ENCODE results near the gene ASB2.

The ASB2 gene

GRCh38 chr14:94000267-94000666 lies 23.9 kb upstream of the ASB2 start:
- DNase-seq (ENCODE audit: low read depth), result no peak

DNA sequence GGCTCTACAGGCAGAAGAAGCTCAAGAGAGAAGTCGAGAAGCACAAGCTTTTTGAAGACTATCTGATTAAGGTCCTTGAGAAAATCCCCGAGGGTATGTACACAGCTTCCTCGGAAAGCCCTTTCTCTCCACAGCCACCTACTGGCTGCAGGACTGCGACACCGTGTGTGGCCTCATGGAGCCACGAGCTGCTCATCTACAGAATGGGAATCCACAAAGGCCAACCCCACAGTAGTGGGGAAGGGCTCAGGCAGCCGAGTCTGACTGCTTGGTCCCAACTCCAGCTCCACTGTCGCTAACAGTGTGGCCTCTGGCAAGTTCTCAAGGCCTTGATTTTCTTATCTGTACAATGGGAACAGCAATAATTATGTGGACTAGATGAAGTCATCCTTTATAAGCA lies 23.2 kb upstream of the ASB2 start:
- no peak for DNase-seq (ENCODE audit: low read depth)

GRCh38 chr14:93998871-93999403 lies 22.6 kb upstream of the ASB2 start:
- no peak for DNase-seq (ENCODE audit: low read depth)

- no peak for DNase-seq (ENCODE audit: low read depth)
Observed at GRCh38 chr14:93997916-93998870, 21.8 kb upstream of the ASB2 start.

- no peak for DNase-seq (ENCODE audit: low read depth)
Observed at GRCh38 chr14:93997082-93997481, 20.7 kb upstream of the ASB2 start, which contains the start of gene CCDC197. Gene CCDC197, plus strand, starts transcription at chr14:93997301. Its CDS starts 831 bp downstream, at chr14:93998132.

GRCh38 chr14:93996130-93996695 lies 19.8 kb upstream of the ASB2 start:
- DNase-seq (ENCODE audit: low read depth), result no peak

GRCh38 chr14:93994919-93995682 lies 18.7 kb upstream of the ASB2 start:
- DNase-seq (ENCODE audit: low read depth), result no peak

DNA sequence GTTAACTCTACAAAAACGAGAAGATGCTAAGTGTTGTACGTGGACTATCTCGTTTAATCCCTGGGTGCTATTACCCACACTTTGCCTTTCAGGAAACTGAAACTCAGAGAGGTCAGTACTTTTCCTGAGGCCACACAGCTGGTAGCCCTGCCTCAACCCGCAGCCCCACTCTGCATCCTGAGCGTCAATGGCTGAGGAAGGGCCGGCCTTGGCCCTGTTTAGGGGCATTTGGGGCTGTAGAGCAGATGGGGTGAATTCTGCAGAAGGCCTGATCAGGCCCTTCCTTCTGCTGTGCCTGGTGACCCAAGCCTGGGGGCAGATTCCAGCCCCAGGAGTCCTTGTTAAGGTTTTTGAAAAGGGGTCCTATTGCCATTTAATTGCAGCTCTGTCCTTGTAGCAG lies 17.0 kb upstream of the ASB2 start:
- DNase-seq (ENCODE audit: low read depth), result no peak

DNA sequence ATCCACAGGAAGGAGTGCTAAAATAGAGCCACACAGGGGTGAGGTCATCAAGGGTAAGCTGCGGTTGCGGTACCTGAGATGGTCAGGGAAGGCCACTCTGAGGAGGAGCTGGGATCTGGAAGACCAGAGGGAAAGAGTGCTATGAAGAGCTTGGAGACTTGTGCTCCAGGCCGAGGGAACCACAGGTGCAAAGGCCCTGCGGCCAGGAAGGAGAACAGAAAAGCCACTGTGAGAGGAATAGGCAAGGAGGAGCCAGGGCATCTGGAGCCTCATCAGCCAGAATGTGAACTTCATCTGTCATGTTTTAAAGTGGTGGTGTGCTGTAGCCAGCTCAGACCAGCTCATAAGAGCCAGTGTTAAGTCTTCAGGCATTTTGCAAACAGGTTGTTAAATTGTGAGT lies 15.3 kb upstream of the ASB2 start:
- no peak for DNase-seq (ENCODE audit: low read depth)

DNA sequence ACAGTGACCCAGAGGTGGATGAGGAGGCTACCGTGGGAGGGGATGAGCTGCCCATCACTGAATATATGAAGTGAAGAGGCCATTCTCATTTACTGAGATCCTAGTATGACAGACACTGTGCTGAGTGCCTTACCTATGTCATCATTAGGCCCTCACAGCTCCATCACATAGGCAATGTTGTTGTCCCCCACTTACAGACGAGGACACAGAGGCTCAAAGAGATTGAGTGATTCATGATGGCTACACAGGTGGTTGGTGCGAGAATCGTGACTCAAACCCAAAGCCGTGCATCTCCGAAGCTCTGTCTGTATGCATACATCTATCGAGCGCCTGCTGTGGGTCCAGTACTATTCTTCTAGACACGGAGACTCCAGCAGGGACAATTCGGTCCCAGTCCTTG lies 14.8 kb upstream of the ASB2 start:
- no peak for DNase-seq (ENCODE audit: low read depth)

- no peak for DNase-seq (ENCODE audit: low read depth)
Observed at GRCh38 chr14:93989939-93990338, 13.6 kb upstream of the ASB2 start.

- DNase-seq (ENCODE audit: low read depth), result no peak
Observed at GRCh38 chr14:93987815-93988476, 11.6 kb upstream of the ASB2 start.

GRCh38 chr14:93987376-93987775 lies 11.0 kb upstream of the ASB2 start:
- DNase-seq (ENCODE audit: low read depth), result no peak

GRCh38 chr14:93986955-93987354 lies 10.6 kb upstream of the ASB2 start:
- DNase-seq (ENCODE audit: low read depth), result no peak

DNA sequence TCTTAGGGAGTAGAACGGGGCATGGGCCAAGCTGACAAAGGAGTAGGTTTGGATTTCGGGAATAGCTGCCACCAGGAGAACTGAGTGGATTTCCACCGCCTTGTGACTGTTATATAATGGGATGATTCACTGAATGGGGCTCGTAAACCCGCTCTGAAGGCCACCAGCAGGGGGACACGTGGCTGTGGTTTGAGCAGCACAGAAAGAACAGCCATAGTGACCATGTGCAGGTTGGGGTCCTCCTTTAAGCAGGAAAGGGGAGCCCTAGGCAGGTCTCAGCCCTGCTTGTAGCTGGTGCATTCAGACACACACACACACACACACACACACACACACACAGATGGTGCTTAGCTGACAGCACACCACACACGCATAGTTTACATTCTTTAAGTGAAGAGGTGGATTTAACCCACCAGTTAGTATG lies 8.6 kb upstream of the ASB2 start:
- no peak for DNase-seq (ENCODE audit: low read depth)

DNA sequence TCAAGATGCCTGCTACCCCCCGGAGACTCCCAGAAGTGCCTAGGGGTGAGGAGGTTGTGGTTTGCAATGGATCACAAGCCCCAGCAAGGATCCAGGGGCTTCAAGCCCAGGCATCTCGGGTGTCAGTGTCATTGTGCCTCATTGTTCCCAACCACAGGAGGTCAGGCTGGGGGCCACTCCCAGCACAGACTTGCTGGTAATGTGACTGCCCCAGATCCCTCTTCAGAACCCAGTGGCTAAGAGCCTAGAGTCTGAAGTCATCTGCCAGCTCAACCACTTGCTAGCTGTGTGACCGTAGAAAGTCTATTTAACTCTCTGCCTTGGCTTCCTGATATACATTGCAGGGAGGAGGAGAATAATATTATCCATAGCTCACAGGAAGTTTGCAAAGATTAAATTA lies 7.7 kb upstream of the ASB2 start:
- DNase-seq (ENCODE audit: low read depth), result no peak

DNA sequence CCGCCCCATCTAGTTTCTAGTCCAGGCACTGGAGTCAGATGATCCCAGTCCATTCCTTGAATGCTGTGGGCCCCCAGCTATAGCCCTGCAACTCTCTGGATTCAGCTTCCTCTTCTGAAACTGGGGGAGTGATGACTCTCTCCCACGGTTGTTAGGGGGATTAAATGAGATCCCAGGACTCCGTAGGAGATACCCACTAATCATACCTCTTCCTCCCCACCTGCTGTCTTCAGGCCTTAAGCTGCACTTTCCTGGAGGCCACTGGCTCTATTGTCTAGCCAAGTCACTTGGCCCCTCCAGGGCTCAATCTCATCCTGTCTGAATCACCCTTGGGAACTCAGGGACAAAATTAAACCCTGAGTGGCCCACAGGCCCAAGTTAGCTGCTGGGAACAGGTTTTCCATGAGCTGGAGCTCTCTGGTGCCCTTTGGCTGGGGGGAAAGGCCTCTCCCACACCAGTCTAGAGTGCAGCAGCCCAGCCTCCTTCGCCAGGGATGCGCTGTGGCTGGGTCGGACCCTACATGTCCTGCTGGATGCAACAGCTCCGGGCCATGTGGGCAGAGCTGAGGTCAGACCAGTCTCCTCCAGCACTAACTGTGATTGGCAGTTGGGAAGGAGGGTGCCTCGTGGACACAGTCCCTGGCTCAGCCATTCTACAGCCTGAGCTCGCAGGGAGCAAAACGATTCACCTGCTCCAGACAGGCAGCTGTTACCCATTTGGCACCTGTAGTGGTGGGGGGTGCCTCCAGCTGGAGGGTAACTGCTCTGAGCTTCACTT lies 6.0 kb upstream of the ASB2 start:
- DNase-seq (ENCODE audit: low read depth), result no peak

DNA sequence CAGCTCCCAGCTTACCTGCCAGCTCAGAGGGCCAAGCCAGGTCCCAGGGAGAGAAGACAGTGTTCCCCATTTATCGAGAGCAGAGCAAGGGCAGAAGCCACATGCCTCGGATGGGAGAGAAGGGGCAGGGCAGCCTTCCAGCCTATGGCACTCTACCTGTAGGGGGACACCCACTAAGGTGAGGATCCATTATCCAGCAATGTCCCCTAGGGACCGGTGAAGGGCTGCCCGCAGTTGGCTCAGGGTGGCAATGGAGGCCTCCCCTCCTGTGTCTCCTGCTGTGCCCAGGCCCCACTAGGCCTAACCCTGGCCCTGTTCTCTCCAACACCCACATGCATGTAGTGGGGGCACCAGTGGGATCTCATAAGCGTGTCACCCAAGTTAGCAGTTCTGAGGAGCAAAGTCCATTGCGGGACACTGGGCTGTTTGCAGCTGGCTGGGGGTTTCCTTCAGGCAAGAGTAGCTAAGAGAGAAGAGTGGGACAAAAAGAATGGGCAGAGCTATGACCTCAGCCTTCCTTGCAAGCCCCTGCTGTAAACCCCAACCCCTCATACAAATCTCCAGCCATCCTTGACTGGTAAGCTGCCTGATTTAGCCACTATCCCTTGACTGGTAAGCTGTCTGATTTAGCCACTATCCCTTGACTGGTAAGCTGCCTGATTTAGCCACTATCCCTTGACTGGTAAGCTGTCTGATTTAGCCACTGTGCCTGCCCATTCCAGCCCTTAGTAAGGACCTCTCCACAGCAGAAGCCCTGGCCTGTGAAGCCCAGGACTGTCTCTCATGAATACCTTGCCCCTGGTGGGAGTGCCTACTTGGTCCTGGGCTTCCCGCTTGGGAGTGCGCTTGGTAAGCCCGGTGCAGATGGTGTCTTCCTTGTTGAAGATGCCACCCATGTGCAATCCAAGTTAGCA lies 5.2 kb upstream of the ASB2 start:
- no peak for DNase-seq (ENCODE audit: low read depth)

DNA sequence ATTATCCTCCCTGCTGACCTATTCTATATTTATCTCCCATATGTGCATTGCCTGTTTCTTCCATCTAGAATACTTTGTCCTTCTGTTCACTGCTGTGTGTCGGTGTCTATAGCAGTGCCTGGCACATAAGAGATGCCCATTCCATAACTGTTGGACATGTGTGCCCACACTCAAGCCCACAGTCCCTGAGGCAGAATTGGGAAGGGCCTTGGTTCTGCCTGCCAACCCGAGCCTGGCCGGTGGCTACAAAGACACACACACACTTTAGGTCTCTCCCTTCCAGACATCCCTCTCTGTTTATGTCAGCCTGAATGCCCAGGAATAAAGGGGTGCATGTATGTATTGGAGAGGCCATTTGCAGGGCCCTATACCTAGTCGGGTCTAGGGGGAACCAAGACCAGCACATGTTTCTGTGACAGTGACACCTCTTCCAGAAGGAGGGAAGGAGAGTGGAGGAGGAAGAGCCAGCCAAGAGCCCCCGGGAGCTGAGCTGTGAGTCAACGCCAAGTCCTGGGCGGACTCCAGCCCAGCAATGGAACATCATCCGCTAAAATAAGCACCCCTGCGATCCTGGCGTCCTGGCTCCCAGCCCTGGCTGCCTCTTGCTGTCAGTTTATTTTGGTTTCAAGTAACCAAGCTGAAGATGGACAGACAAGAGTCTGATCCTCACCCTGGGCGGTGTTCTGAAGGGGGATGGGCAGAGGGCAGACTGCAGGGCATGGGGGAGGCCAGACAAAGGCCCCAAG lies 4.3 kb upstream of the ASB2 start:
- DNase-seq (ENCODE audit: low read depth), result no peak
